Keratinocyte (primary cell): ENCODE results near the gene USP31. TPM values are rescaled to one million over a fixed set of nuclear protein-coding genes. Genes with fewer than 3 reads are reported as not detected.

Source experiments
- DNase-seq: peaks from one replicate; pipeline ENCODE4 v3.0.0-alpha.2; 2011; ENCODE audit warnings: low read depth, missing footprints, low spot score
- FAIRE-seq: peaks from 2 replicates; lab custom pipeline; 2011; peaks lifted over from hg19 to GRCh38; lab: Jason Lieb, UNC
- H2AFZ ChIP-seq: 2 replicates; pipeline ENCODE4 v1.6.0; 2012; ENCODE audit warnings: low read length, control low read depth, inconsistent platforms; ENCODE audit not compliant: control insufficient read depth
- H3K27ac ChIP-seq: 2 replicates; pipeline ENCODE4 v1.5.1; 2011; ENCODE audit warnings: low read length; ENCODE audit not compliant: control insufficient read depth, insufficient read depth
- H3K27me3 ChIP-seq: 3 replicates; pipeline ENCODE4 v1.6.0; 2011; ENCODE audit warnings: low read length; ENCODE audit not compliant: control insufficient read depth, insufficient read depth; ENCODE audit errors: extremely low read depth
- H3K36me3 ChIP-seq, 2 experiments: 2 replicates in 1 of 2; 3 replicates in 1 of 2; pipeline ENCODE4 v1.5.1; 2011; ENCODE audit warnings: low read length in 2 of 2, mild to moderate bottlenecking in 1 of 2; ENCODE audit not compliant: control insufficient read depth in 2 of 2, insufficient read depth in 2 of 2; ENCODE audit errors: extremely low read depth in 1 of 2
- H3K4me1 ChIP-seq: 3 replicates; pipeline ENCODE4 v1.5.1; 2011; ENCODE audit warnings: low read length; ENCODE audit not compliant: control insufficient read depth, insufficient read depth; ENCODE audit errors: extremely low read depth
- H3K4me2 ChIP-seq: 3 replicates; pipeline ENCODE4 v1.6.0; 2011; ENCODE audit warnings: low read depth, low read length; ENCODE audit not compliant: control insufficient read depth, insufficient read depth; ENCODE audit errors: extremely low read depth
- H3K4me3 ChIP-seq, 3 experiments: fragments of 200-600 bp in 1 of 3; sonication (generic) in 1 of 3; 2 replicates in 2 of 3; 3 replicates in 1 of 3; pipeline ENCODE4 v1.5.1; 2011 to 2016; ENCODE audit warnings: low read length in 3 of 3, mild to moderate bottlenecking in 3 of 3, control low read depth in 2 of 3, inconsistent platforms in 1 of 3, low read depth in 1 of 3, mixed read lengths in 1 of 3, mixed run types in 1 of 3, moderate library complexity in 1 of 3; ENCODE audit not compliant: control insufficient read depth in 2 of 3, insufficient read depth in 2 of 3; ENCODE audit errors: extremely low read depth in 1 of 3
- H3K79me2 ChIP-seq: 2 replicates; pipeline ENCODE4 v1.6.0; 2012; ENCODE audit warnings: low read length; ENCODE audit not compliant: control insufficient read depth, insufficient read depth
- H3K9ac ChIP-seq: 3 replicates; pipeline ENCODE4 v1.6.0; 2011; ENCODE audit warnings: low read length; ENCODE audit not compliant: control insufficient read depth, insufficient read depth; ENCODE audit errors: extremely low read depth
- H3K9me1 ChIP-seq: 3 replicates; pipeline ENCODE4 v1.6.0; 2011; ENCODE audit warnings: low read length; ENCODE audit not compliant: control insufficient read depth, insufficient read depth; ENCODE audit errors: extremely low read depth
- H3K9me3 ChIP-seq: 2 replicates; pipeline ENCODE4 v1.5.1; 2012; ENCODE audit warnings: low read depth, low read length; ENCODE audit not compliant: control insufficient read depth
- H4K20me1 ChIP-seq: 3 replicates; pipeline ENCODE4 v1.6.0; 2011; ENCODE audit warnings: low read length; ENCODE audit not compliant: control insufficient read depth, insufficient read depth; ENCODE audit errors: extremely low read depth
- CTCF ChIP-seq, 3 experiments: IDR thresholded peaks in 1 of 3; conservative IDR thresholded peaks in 1 of 3; optimal IDR thresholded peaks in 1 of 3; 2 replicates in 2 of 3; 3 replicates in 1 of 3; pipeline versions ENCODE3 to v1.5.1; 2011; ENCODE audit warnings: low read length in 3 of 3, mild to moderate bottlenecking in 3 of 3, moderate library complexity in 2 of 3, control low read depth in 1 of 3, inconsistent platforms in 1 of 3; ENCODE audit not compliant: insufficient read depth in 2 of 3; ENCODE audit errors: extremely low read depth in 1 of 3
- EZH2 ChIP-seq: IDR thresholded peaks from one replicate; pipeline ENCODE4 v1.6.1; 2012; ENCODE audit warnings: inconsistent platforms, mild to moderate bottlenecking, low read length, moderate library complexity
- dilution Hi-C: fragments of 300-500 bp; cut with MboI; formaldehyde crosslinking; loops from one replicate; pipeline ENCODE4 v1.7.0; 2020; ENCODE audit warnings: low sequenced_read_pairs; ENCODE audit not compliant: extremely low pct_ligation_motif_present
- polyA plus RNA-seq, 5 experiments: library from polyadenylated mRNA; depleted of rRNA in 3 of 5; stranded (reverse) in 3 of 5; stranded (forward) in 1 of 5; unstranded in 1 of 5; fragments of >200 nt; gene quantifications; 1 replicate in 1 of 5; 2 replicates in 3 of 5; 3 replicates in 1 of 5; pipeline versions ENCODE4 v1.2.1 to v1.2.3, GENCODE V29; 2011 to 2012; ENCODE audit warnings: missing spikeins in 2 of 5, low read depth in 1 of 5, low replicate concordance in 1 of 5

The USP31 gene
- polyA plus RNA-seq, 1 donor (not counting 4 experiments of a cell fraction or from before 2014, with no cell fraction given): 16.3 TPM

DNA sequence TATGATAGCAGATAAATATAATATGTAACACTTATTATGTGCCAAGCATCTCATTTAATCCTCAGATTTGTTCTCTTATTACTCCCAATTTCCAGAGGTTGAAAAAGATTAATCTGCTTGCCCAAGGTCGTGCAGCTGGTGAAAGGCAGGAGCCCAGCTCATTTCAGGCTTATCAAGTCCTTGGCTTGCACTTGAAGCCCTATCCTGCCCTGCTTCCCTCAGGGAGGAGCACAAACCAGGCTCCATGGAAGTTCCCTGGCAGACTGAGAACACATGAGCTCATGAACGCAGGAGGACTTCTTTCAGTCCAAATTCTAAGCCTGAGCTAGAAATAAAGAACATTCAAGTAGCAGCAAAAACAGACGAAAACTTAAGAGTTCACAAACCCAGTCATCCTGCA, 74.8 kb downstream of the USP31 start:
- Histone ChIP-seq H2AFZ (no peak overlapping the region), H3K4me2 (no peak overlapping the region), H3K9me3 (no peaks in the 10 kb centered on the region), H3K79me2 (peaks cover 18% of the 10 kb centered on the region), H4K20me1 (no peaks in the 10 kb centered on the region), H3K36me3 (peaks cover 16 to 28% of the 10 kb centered on the region in 2 experiments), H3K4me1 (peaks cover 32% of the 10 kb centered on the region), H3K4me3 (no peak overlapping the region), H3K27me3 (no peaks in the 10 kb centered on the region), H3K9ac (no peak overlapping the region), H3K9me1 (no peaks in the 10 kb centered on the region), H3K27ac (no peak overlapping the region)
- DNase-seq (no peak), FAIRE-seq (no peak)
- no peak for TF ChIP-seq CTCF (optimal IDR thresholded peaks at IDR 0.05 in 1 of 3, IDR thresholded peaks at IDR 0.05 in 1 of 3, conservative IDR thresholded peaks at IDR 0.05 in 1 of 3; ENCODE audit: extremely low read depth in 1 of 3, insufficient read depth in 2 of 3, low read length in 3 of 3)
- TF ChIP-seq EZH2: no peak
- dilution Hi-C loops: no loop called here

- Histone ChIP-seq H2AFZ (no peak overlapping the region), H3K79me2 (peaks cover 11% of the 10 kb centered on the region), H3K9me3 (no peaks in the 10 kb centered on the region), H3K36me3 (peaks cover 25 to 35% of the 10 kb centered on the region in 2 experiments), H3K27me3 (no peaks in the 10 kb centered on the region), H3K27ac (peak overlapping the region; percentile 84), H3K4me3 (peak overlapping the region in 2 of 3 experiments; percentile 0 to 5), H3K9me1 (no peaks in the 10 kb centered on the region), H3K4me2 (peak overlapping the region; percentile 43), H3K9ac (peak overlapping the region; percentile 75), H3K4me1 (peaks cover 31% of the 10 kb centered on the region), H4K20me1 (no peaks in the 10 kb centered on the region)
- TF ChIP-seq EZH2 (no peak), CTCF (optimal IDR thresholded peaks at IDR 0.05 in 1 of 3, IDR thresholded peaks at IDR 0.05 in 1 of 3, conservative IDR thresholded peaks at IDR 0.05 in 1 of 3; ENCODE audit: extremely low read depth in 1 of 3, insufficient read depth in 2 of 3, low read length in 3 of 3) (peak in 1 of 3 experiments; percentile 37)
- no peak for DNase-seq
- dilution Hi-C loops: no loop called here
- FAIRE-seq: peak; percentile 97
These were observed 76.3 kb downstream of the USP31 start for GRCh38 chr16:23072769-23073549.
